ENCODE measurements around the gene LETMD1. TPM values are rescaled to one million over a fixed set of nuclear protein-coding genes. Genes with fewer than 3 reads are reported as not detected.

Gene LETMD1
- total and polyA plus RNA-seq, 2 of the 13 experiments (the other 11 are each of a cell fraction or from before 2014, with no cell fraction given), result 43.3 to 87.7 TPM

DNA sequence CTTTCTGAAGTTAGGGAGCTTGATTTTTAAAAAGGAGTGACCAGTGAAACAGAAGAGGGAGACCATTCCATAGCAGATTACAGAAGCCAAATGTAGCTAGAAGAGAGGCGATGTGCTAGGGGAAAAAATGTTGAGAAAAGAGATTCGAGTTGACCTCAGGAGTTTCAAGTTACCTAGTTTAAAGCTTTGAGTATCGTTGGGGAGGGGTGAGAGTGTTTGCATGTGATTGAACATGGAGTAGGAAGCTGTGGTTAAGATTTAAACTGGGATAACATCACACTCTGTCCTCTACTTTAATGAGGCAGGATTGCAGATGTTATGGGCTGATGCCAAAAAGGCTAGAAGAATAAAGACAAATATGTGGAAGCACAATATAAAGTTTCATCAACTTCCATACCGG is 3.7 kb downstream of the LETMD1 start:
- WGBS (ENCODE audit: low lambda C conversion rate), result 91% methylated on average over 4 of the region's 4 CpGs
- in situ Hi-C loops (cut with HindIII; ENCODE audit: extremely low pct_ligation_motif_present, low pct_unique_long_range_greater_than_20kb), result no loop called here
- Histone ChIP-seq H4K20me1 (ENCODE audit: insufficient read depth, low read length) (no peaks in the 10 kb centered on the region), H3K27ac (ENCODE audit: extremely low read length, insufficient read depth, low read length) (no peak overlapping the region), H3K36me3 (replicated peaks in 1 of 2; ENCODE audit: control insufficient read depth in 1 of 2, insufficient read depth in 2 of 2, low read length in 2 of 2) (peaks cover 11 to 35% of the 10 kb centered on the region in 2 experiments), H3K79me2 (ENCODE audit: insufficient read depth, low read length) (peaks cover 18% of the 10 kb centered on the region), H3K4me2 (ENCODE audit: low read depth, low read length) (no peak overlapping the region), H3K4me1 (ENCODE audit: insufficient read depth, low read length) (peaks cover 21% of the 10 kb centered on the region), H3K27me3 (ENCODE audit: control insufficient read depth in 1 of 2, insufficient read depth in 2 of 2, low read length in 2 of 2) (no peaks in the 10 kb centered on the region; a peak in 1 of 5 replicates), H2AFZ (ENCODE audit: low read length) (no peak overlapping the region), H3K4me3 (replicated peaks in 1 of 3; ENCODE audit: insufficient read depth in 1 of 3, low read depth in 2 of 3, low read length in 3 of 3) (no peak overlapping the region), H3K9me3 (ENCODE audit: low read length) (no peaks in the 10 kb centered on the region), H3K9ac (ENCODE audit: insufficient read depth, low read depth, low read length) (no peak overlapping the region)
- DNase-seq (ENCODE audit: low spot score), result no peak
- intact Hi-C loops (cut with micrococcal nuclease; ENCODE audit: unreplicated experiment), result no loop called here
- no peak for ATAC-seq
- BruUV-seq (replicated peaks), result no TSS peak
- FAIRE-seq, result no peak
- ChIA-PET POLR2A (interaction anchor here (1.2 to 1.5 kb wide), 2 partner anchors 26 to 32 kb away, joined by 3 read pairs; partner anchors contain the start of genes CSRNP2 and SLC11A2), CTCF (ENCODE audit: low intra/inter-chr PET ratio, low total read pairs) (no interaction called here)
- TF ChIP-seq, protein P1, sequence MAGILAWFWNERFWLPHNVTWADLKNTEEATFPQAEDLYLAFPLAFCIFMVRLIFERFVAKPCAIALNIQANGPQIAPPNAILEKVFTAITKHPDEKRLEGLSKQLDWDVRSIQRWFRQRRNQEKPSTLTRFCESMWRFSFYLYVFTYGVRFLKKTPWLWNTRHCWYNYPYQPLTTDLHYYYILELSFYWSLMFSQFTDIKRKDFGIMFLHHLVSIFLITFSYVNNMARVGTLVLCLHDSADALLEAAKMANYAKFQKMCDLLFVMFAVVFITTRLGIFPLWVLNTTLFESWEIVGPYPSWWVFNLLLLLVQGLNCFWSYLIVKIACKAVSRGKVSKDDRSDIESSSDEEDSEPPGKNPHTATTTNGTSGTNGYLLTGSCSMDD (CRISPR knock-in tag; IDR thresholded peaks at IDR 0.05), result no peak
- TF ChIP-seq, protein P2, sequence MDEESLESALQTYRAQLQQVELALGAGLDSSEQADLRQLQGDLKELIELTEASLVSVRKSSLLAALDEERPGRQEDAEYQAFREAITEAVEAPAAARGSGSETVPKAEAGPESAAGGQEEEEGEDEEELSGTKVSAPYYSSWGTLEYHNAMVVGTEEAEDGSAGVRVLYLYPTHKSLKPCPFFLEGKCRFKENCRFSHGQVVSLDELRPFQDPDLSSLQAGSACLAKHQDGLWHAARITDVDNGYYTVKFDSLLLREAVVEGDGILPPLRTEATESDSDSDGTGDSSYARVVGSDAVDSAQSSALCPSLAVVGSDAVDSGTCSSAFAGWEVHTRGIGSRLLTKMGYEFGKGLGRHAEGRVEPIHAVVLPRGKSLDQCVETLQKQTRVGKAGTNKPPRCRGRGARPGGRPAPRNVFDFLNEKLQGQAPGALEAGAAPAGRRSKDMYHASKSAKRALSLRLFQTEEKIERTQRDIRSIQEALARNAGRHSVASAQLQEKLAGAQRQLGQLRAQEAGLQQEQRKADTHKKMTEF (CRISPR knock-in tag; IDR thresholded peaks at IDR 0.05), result no peak
- TF ChIP-seq RORA (CRISPR knock-in tag; IDR thresholded peaks at IDR 0.05), result no peak
- no peak for TF ChIP-seq MIXL1 (CRISPR knock-in tag; IDR thresholded peaks at IDR 0.05)
- TF ChIP-seq ZNF343 (CRISPR knock-in tag; IDR thresholded peaks at IDR 0.05), result no peak
- TF ChIP-seq, protein P3, sequence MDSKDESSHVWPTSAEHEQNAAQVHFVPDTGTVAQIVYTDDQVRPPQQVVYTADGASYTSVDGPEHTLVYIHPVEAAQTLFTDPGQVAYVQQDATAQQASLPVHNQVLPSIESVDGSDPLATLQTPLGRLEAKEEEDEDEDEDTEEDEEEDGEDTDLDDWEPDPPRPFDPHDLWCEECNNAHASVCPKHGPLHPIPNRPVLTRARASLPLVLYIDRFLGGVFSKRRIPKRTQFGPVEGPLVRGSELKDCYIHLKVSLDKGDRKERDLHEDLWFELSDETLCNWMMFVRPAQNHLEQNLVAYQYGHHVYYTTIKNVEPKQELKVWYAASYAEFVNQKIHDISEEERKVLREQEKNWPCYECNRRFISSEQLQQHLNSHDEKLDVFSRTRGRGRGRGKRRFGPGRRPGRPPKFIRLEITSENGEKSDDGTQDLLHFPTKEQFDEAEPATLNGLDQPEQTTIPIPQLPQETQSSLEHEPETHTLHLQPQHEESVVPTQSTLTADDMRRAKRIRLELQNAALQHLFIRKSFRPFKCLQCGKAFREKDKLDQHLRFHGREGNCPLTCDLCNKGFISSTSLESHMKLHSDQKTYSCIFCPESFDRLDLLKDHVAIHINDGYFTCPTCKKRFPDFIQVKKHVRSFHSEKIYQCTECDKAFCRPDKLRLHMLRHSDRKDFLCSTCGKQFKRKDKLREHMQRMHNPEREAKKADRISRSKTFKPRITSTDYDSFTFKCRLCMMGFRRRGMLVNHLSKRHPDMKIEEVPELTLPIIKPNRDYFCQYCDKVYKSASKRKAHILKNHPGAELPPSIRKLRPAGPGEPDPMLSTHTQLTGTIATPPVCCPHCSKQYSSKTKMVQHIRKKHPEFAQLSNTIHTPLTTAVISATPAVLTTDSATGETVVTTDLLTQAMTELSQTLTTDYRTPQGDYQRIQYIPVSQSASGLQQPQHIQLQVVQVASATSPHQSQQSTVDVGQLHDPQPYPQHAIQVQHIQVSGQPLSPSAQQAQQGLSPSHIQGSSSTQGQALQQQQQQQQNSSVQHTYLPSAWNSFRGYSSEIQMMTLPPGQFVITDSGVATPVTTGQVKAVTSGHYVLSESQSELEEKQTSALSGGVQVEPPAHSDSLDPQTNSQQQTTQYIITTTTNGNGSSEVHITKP (CRISPR knock-in tag; IDR thresholded peaks at IDR 0.05; ENCODE audit: low read depth), result no peak
- TF ChIP-seq, protein P4, sequence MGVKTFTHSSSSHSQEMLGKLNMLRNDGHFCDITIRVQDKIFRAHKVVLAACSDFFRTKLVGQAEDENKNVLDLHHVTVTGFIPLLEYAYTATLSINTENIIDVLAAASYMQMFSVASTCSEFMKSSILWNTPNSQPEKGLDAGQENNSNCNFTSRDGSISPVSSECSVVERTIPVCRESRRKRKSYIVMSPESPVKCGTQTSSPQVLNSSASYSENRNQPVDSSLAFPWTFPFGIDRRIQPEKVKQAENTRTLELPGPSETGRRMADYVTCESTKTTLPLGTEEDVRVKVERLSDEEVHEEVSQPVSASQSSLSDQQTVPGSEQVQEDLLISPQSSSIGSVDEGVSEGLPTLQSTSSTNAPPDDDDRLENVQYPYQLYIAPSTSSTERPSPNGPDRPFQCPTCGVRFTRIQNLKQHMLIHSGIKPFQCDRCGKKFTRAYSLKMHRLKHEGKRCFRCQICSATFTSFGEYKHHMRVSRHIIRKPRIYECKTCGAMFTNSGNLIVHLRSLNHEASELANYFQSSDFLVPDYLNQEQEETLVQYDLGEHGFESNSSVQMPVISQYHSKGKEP (CRISPR knock-in tag; IDR thresholded peaks at IDR 0.05), result no peak
- TF ChIP-seq RFXANK (CRISPR knock-in tag; IDR thresholded peaks at IDR 0.05), result no peak
- no peak for TF ChIP-seq SMARCE1 (IDR thresholded peaks at IDR 0.05; ENCODE audit: borderline replicate concordance)
- TF ChIP-seq ZNF335 (CRISPR knock-in tag; IDR thresholded peaks at IDR 0.05), result no peak
- TF ChIP-seq ATRX (CRISPR knock-in tag; IDR thresholded peaks at IDR 0.05; ENCODE audit: borderline replicate concordance), result no peak
- no peak for TF ChIP-seq ZNF713 (CRISPR knock-in tag; IDR thresholded peaks at IDR 0.05)
- TF ChIP-seq MAF1 (CRISPR knock-in tag; IDR thresholded peaks at IDR 0.05; ENCODE audit: borderline replicate concordance), result no peak
- TF ChIP-seq, protein P5, sequence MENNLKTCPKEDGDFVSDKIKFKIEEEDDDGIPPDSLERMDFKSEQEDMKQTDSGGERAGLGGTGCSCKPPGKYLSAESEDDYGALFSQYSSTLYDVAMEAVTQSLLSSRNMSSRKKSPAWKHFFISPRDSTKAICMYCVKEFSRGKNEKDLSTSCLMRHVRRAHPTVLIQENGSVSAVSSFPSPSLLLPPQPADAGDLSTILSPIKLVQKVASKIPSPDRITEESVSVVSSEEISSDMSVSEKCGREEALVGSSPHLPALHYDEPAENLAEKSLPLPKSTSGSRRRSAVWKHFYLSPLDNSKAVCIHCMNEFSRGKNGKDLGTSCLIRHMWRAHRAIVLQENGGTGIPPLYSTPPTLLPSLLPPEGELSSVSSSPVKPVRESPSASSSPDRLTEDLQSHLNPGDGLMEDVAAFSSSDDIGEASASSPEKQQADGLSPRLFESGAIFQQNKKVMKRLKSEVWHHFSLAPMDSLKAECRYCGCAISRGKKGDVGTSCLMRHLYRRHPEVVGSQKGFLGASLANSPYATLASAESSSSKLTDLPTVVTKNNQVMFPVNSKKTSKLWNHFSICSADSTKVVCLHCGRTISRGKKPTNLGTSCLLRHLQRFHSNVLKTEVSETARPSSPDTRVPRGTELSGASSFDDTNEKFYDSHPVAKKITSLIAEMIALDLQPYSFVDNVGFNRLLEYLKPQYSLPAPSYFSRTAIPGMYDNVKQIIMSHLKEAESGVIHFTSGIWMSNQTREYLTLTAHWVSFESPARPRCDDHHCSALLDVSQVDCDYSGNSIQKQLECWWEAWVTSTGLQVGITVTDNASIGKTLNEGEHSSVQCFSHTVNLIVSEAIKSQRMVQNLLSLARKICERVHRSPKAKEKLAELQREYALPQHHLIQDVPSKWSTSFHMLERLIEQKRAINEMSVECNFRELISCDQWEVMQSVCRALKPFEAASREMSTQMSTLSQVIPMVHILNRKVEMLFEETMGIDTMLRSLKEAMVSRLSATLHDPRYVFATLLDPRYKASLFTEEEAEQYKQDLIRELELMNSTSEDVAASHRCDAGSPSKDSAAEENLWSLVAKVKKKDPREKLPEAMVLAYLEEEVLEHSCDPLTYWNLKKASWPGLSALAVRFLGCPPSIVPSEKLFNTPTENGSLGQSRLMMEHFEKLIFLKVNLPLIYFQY (CRISPR knock-in tag; IDR thresholded peaks at IDR 0.05; ENCODE audit: borderline replicate concordance), result no peak
